ENCODE data around the gene HERC4. TPM values are rescaled to one million over a fixed set of nuclear protein-coding genes. Genes with fewer than 3 reads are reported as not detected.
"Not testable (repeated sequence)": the region's sequence is repeated elsewhere in the genome, so short reads cannot be mapped to it uniquely, and the experiment has no call there.

HERC4 gene
- total and polyA plus RNA-seq, 7 experiments from 2014 or later: 21.2 to 113 (median 71.6) TPM

DNA sequence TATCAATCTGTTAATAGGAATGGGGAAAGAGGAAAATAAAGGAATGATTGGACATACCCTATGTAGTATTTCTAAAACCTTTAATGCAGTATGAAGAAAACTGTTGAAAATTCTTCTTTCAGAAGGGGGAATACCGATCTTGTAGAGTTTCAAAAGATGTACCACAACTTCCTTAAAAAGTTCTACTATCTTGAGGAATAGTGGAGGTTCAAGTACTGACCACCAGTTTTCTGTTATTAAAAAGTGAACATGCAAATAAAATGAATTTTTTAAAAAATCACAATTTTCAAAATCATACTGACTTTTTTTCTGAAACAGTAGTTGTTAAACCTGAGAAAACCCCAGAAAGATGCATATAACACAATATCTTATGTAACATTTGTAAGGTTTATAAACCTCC is 86.5 kb downstream of the HERC4 start:
- peak overlapping the region in 2 of 9 donors; percentile 13 to 73 for H3K27ac Mint-ChIP-seq
- H3K4me1 ChIP-seq (ENCODE audit: control insufficient read depth in 2 of 2, insufficient read depth in 2 of 2, low read length in 2 of 2): no peaks in the 10 kb centered on the region
- H3K36me3 Mint-ChIP-seq: peaks cover 4 to 47% (median 28%) of the 10 kb centered on the region in 5 donors
- intact Hi-C loops (cut with micrococcal nuclease): loop anchor here in 1 of 2 donors (5.0 kb wide), 1 partner anchor 59 kb away; no protein-coding TSS in a partner anchor
- no peak overlapping the region for H3K27ac ChIP-seq (ENCODE audit: low read depth, low read length)
- H3K4me3 ChIP-seq (ENCODE audit: low read length): no peak overlapping the region
- no peaks in the 10 kb centered on the region for H3K27me3 Mint-ChIP-seq
- H3K9me3 Mint-ChIP-seq: no peaks in the 10 kb centered on the region
- peaks cover 5 to 23% (median 14%) of the 10 kb centered on the region in 3 experiments for H3K36me3 ChIP-seq (ENCODE audit: control insufficient read depth in 2 of 3, insufficient read depth in 3 of 3, low read length in 3 of 3)
- no peak overlapping the region for H3K4me3 Mint-ChIP-seq
- H3K9me3 ChIP-seq (ENCODE audit: control insufficient read depth in 2 of 3, low read length in 3 of 3): no peaks in the 10 kb centered on the region
- no peaks in the 10 kb centered on the region for H3K27me3 ChIP-seq (ENCODE audit: control insufficient read depth in 2 of 2, insufficient read depth in 2 of 2, low read length in 2 of 2)
- ChIA-PET CTCF (no interaction called here), POLR2A (no interaction called here)
- ATAC-seq: no peak
- DNase-seq: no peak
- H3K4me1 Mint-ChIP-seq: peaks cover 2 to 15% (median 12%) of the 10 kb centered on the region in 7 donors

DNA sequence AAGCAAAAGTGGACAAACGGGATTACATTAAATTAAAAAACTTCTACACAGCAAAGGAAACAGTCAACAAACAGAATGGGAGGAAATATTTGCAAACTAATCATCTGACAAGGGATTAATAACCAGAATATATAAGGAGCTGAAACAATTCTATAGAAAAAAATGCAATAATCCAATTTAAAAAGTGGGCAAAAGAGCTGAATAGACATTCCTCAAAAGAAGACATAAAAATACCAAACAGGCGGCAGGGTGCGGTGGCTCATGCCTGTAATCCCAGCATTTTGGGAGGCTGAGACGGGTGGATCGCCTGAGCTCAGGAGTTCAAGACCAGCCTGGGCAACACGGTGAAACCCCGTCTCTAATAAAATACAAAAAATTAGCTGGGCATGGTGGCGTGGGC is 92.5 kb downstream of the HERC4 start:
- peaks cover 3 to 16% (median 6%) of the 10 kb centered on the region in 7 donors for H3K4me1 Mint-ChIP-seq
- intact Hi-C loops (cut with micrococcal nuclease): not testable (repeated sequence)

DNA sequence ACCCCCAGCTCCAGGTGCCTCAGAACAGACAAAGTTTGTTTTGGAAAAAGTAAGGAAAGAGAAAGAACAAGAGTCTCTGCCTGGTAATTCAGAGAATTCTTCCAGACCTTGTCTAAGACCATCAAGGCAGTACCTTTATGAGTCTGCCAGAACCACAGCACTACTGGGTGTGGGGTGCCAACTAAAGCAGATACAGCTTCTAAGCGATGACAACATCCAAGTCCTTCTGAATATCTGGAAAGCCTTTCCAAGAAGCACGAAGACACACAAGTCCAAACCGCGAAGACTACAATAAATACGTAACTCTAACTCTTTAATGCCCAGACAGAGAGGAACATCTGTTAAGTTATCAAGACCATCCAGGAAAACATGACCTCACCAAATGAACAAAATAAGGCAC is 96.3 kb downstream of the HERC4 start:
- Histone ChIP-seq H3K36me3 (ENCODE audit: control insufficient read depth in 2 of 3, insufficient read depth in 3 of 3, low read length in 3 of 3) (peaks cover 0 to 45% (median 0%) of the 10 kb centered on the region in 3 experiments), H3K4me1 (ENCODE audit: control insufficient read depth in 2 of 2, insufficient read depth in 2 of 2, low read length in 2 of 2) (no peaks in the 10 kb centered on the region), H3K9me3 (ENCODE audit: control insufficient read depth in 2 of 3, low read length in 3 of 3) (no peaks in the 10 kb centered on the region), H3K27me3 (ENCODE audit: control insufficient read depth in 2 of 2, insufficient read depth in 2 of 2, low read length in 2 of 2) (no peaks in the 10 kb centered on the region), H3K4me3 (ENCODE audit: low read length) (no peak overlapping the region), H3K27ac (ENCODE audit: low read depth, low read length) (no peak overlapping the region)
- Mint-ChIP-seq H3K4me3 (no peak overlapping the region), H3K27me3 (no peaks in the 10 kb centered on the region), H3K27ac (no peak overlapping the region), H3K4me1 (peaks cover 3 to 19% (median 6%) of the 10 kb centered on the region in 7 donors), H3K36me3 (peaks cover 16 to 87% (median 61%) of the 10 kb centered on the region in 5 donors), H3K9me3 (peaks cover 0 to 6% (median 0%) of the 10 kb centered on the region in 11 donors)
- CTCF ChIA-PET: no interaction called here
- DNase-seq: no peak
- ATAC-seq: no peak
- intact Hi-C loops (cut with micrococcal nuclease): no loop called here
- POLR2A ChIA-PET: no interaction called here

More for the DNA sequence above, 92.5 kb downstream of the HERC4 start:
- H3K4me3 ChIP-seq (ENCODE audit: low read length); POLR2A ChIA-PET; H3K27me3 Mint-ChIP-seq; H3K9me3 Mint-ChIP-seq; CTCF ChIA-PET; H3K27ac ChIP-seq (ENCODE audit: low read depth, low read length); H3K4me3 Mint-ChIP-seq; DNase-seq; H3K9me3 ChIP-seq (ENCODE audit: control insufficient read depth in 2 of 3, low read length in 3 of 3); H3K27me3 ChIP-seq (ENCODE audit: control insufficient read depth in 2 of 2, insufficient read depth in 2 of 2, low read length in 2 of 2); H3K4me1 ChIP-seq (ENCODE audit: control insufficient read depth in 2 of 2, insufficient read depth in 2 of 2, low read length in 2 of 2); ATAC-seq: not testable (repeated sequence)
- Mint-ChIP-seq H3K36me3 (peaks cover 12 to 68% (median 46%) of the 10 kb centered on the region in 5 donors), H3K27ac (peak overlapping the region in 1 of 9 donors; percentile 18)
- peaks cover 0 to 37% (median 0%) of the 10 kb centered on the region in 3 experiments for H3K36me3 ChIP-seq (ENCODE audit: control insufficient read depth in 2 of 3, insufficient read depth in 3 of 3, low read length in 3 of 3)

DNA sequence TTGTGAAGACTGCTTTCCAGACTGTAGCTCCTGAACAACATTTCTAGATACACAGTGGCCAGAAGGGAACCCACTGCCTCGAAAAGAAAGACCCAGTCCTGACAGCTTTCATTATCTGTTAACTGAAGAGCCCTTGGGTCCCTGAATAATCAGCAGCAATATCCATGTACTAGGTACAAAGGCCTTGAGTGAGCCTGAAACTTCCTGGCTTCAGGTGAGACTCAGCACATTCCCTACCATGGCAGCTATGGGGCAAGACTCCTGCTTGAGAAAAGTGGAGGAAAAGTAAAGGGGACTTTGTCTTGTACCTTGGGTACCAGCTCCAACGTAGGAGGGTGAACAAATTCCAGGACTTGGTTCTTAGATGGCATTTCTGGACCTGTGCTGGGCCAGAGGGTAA is 97.8 kb downstream of the HERC4 start:
- H3K9me3 ChIP-seq (ENCODE audit: control insufficient read depth in 2 of 3, low read length in 3 of 3): no peaks in the 10 kb centered on the region
- no peaks in the 10 kb centered on the region for H3K27me3 ChIP-seq (ENCODE audit: control insufficient read depth in 2 of 2, insufficient read depth in 2 of 2, low read length in 2 of 2)
- Mint-ChIP-seq H3K9me3 (peaks cover 0 to 12% (median 3%) of the 10 kb centered on the region in 11 donors), H3K4me3 (no peak overlapping the region), H3K36me3 (peaks cover 21 to 89% (median 63%) of the 10 kb centered on the region in 5 donors), H3K4me1 (peaks cover 1 to 19% (median 5%) of the 10 kb centered on the region in 7 donors), H3K27ac (no peak overlapping the region), H3K27me3 (no peaks in the 10 kb centered on the region)
- ATAC-seq (no peak), DNase-seq (no peak)
- H3K4me1 ChIP-seq (ENCODE audit: control insufficient read depth in 2 of 2, insufficient read depth in 2 of 2, low read length in 2 of 2): no peaks in the 10 kb centered on the region
- intact Hi-C loops (cut with micrococcal nuclease): no loop called here
- no peak overlapping the region for H3K27ac ChIP-seq (ENCODE audit: low read depth, low read length)
- no peak overlapping the region for H3K4me3 ChIP-seq (ENCODE audit: low read length)
- POLR2A ChIA-PET: no interaction called here
- H3K36me3 ChIP-seq (ENCODE audit: control insufficient read depth in 2 of 3, insufficient read depth in 3 of 3, low read length in 3 of 3): peaks cover 0 to 46% (median 0%) of the 10 kb centered on the region in 3 experiments
- CTCF ChIA-PET: interaction anchor here (0.6 kb wide), 2 partner anchors 773 to 803 kb away, joined by 3 to 5 read pairs; no protein-coding TSS in a partner anchor

DNA sequence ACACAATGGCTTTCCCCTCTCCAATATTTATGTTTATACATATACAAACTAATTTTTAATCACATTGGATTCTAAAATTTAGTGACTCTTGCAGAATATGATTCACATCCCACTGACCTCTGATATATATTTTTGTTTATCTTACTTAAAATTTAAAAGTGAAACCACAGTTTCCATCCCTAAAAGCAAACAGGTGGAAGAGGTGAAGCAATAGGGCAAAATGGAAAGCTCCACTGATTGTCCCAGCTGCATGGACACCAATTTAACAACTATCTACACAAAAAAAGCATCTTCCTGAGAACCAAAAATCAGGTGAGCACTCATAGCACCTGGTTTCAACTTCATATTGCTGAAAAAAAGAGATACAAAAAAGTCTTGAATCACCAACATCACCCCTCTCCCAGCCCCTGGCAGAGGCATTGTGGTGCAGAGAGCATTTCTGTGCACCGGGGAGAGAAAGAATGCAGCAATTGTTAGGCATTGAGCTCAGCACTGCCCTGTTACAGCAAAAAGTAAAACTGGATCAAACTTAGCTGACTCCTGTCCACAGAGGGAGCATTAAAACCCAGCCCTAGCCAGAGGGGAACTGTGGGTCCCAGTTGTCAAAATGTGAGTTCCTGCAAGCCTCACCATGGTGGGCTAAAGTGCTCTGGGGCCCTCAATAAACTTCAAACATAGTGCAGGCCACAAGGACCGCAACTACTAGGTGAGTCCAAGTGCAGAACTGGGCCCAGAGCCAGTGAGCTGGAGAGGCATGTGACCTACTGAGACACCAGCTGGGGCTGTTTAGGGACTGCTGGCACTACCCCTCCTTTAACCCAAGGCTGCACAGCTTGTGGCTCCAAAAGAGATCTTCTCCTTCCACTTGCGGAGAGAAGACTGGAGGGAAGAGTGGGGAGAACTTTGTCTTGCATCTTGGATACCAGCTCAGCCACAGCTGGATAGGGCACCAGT is 98.5 kb downstream of the HERC4 start:
- no peak for DNase-seq
- Histone ChIP-seq H3K4me1 (ENCODE audit: control insufficient read depth in 2 of 2, insufficient read depth in 2 of 2, low read length in 2 of 2) (no peaks in the 10 kb centered on the region), H3K9me3 (ENCODE audit: control insufficient read depth in 2 of 3, low read length in 3 of 3) (peaks cover 0 to 4% (median 0%) of the 10 kb centered on the region in 3 experiments), H3K27ac (ENCODE audit: low read depth, low read length) (no peak overlapping the region), H3K4me3 (ENCODE audit: low read length) (no peak overlapping the region), H3K27me3 (ENCODE audit: control insufficient read depth in 2 of 2, insufficient read depth in 2 of 2, low read length in 2 of 2) (no peaks in the 10 kb centered on the region), H3K36me3 (ENCODE audit: control insufficient read depth in 2 of 3, insufficient read depth in 3 of 3, low read length in 3 of 3) (peaks cover 0 to 50% (median 4%) of the 10 kb centered on the region in 3 experiments)
- peaks cover 0 to 19% (median 3%) of the 10 kb centered on the region in 7 donors for H3K4me1 Mint-ChIP-seq
- no peak overlapping the region for H3K4me3 Mint-ChIP-seq
- peak overlapping the region in 3 of 9 donors; percentile 5 to 30 (median 20) for H3K27ac Mint-ChIP-seq
- ATAC-seq: no peak
- H3K36me3 Mint-ChIP-seq: peaks cover 21 to 86% (median 63%) of the 10 kb centered on the region in 5 donors
- no peaks in the 10 kb centered on the region for H3K27me3 Mint-ChIP-seq
- H3K9me3 Mint-ChIP-seq: peaks cover 0 to 16% (median 6%) of the 10 kb centered on the region in 11 donors
- CTCF ChIA-PET: interaction anchor here (0.6 kb wide), 1 partner anchor 804 kb away, joined by 3 read pairs; no protein-coding TSS in a partner anchor
- POLR2A ChIA-PET: no interaction called here
- intact Hi-C loops (cut with micrococcal nuclease): no loop called here

DNA sequence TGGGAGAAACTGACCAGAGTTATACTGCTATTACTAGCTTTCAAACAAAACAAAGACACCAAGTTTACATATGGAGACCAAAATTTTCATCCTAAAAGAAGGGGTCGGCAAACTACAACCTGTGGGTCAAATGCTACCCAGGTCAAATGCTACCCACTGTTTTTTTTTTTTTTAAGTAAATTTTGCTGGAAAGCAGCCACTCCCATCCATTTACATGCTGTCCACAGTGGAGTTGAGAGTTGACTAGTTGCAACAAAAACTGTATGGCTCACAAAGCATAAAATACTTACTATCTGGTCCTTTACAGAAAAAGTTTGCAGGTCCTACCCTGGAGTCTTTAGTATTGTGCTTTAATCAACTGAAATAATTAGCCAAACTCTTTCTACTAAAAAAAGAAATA is 99.2 kb downstream of the HERC4 start:
- no peak for ATAC-seq

More for the DNA sequence above, 99.2 kb downstream of the HERC4 start:
- Histone ChIP-seq H3K27me3 (ENCODE audit: control insufficient read depth in 2 of 2, insufficient read depth in 2 of 2, low read length in 2 of 2) (no peaks in the 10 kb centered on the region), H3K4me3 (ENCODE audit: low read length) (no peak overlapping the region), H3K27ac (ENCODE audit: low read depth, low read length) (no peak overlapping the region), H3K36me3 (ENCODE audit: control insufficient read depth in 2 of 3, insufficient read depth in 3 of 3, low read length in 3 of 3) (peaks cover 0 to 49% (median 7%) of the 10 kb centered on the region in 3 experiments), H3K4me1 (ENCODE audit: control insufficient read depth in 2 of 2, insufficient read depth in 2 of 2, low read length in 2 of 2) (no peaks in the 10 kb centered on the region), H3K9me3 (ENCODE audit: control insufficient read depth in 2 of 3, low read length in 3 of 3) (peaks cover 0 to 6% (median 0%) of the 10 kb centered on the region in 3 experiments)
- H3K27ac Mint-ChIP-seq: no peak overlapping the region
- ChIA-PET CTCF (no interaction called here), POLR2A (no interaction called here)
- no peaks in the 10 kb centered on the region for H3K27me3 Mint-ChIP-seq
- no peak overlapping the region for H3K4me3 Mint-ChIP-seq
- H3K9me3 Mint-ChIP-seq: peaks cover 0 to 23% (median 6%) of the 10 kb centered on the region in 11 donors
- H3K4me1 Mint-ChIP-seq: peaks cover 0 to 13% (median 3%) of the 10 kb centered on the region in 7 donors
- no peak for DNase-seq
- intact Hi-C loops (cut with micrococcal nuclease): no loop called here
- peaks cover 21 to 81% (median 62%) of the 10 kb centered on the region in 5 donors for H3K36me3 Mint-ChIP-seq
